22Rv1 (cell line): ENCODE results near the gene VWA8.

Source experiments
- ZFX ChIP-seq: fragments of 450-650 bp; IDR thresholded peaks from 2 replicates; pipeline ENCODE4 v1.6.1; 2017; ENCODE audit warnings: antibody characterized with exemption, borderline replicate concordance
- TF ChIP-seq, protein P1 (sequence below): fragments of 450-650 bp; IDR thresholded peaks from 2 replicates; pipeline ENCODE4 v1.5.1; 2017; ENCODE audit warnings: mild to moderate bottlenecking

DNA sequence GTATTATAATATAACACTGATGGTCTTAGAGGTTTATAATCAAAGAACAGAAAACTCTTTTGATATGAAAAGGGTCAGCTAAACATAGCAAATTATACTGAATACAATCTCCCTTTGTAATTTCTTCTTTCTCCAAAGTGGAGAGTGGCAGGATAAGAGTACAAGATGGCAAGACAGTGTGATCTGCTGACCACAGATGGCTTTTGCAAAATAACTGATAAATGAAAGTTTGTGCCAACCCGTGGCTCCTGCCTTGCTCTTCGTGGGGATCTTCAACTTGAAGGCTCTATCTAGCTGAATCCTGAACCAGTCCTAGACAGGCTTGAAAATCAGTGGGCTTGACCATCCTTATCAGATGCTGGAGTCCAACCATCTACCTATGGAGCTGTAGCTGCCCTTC lies 185.7 kb downstream of the VWA8 start:
- TF ChIP-seq, protein P1, sequence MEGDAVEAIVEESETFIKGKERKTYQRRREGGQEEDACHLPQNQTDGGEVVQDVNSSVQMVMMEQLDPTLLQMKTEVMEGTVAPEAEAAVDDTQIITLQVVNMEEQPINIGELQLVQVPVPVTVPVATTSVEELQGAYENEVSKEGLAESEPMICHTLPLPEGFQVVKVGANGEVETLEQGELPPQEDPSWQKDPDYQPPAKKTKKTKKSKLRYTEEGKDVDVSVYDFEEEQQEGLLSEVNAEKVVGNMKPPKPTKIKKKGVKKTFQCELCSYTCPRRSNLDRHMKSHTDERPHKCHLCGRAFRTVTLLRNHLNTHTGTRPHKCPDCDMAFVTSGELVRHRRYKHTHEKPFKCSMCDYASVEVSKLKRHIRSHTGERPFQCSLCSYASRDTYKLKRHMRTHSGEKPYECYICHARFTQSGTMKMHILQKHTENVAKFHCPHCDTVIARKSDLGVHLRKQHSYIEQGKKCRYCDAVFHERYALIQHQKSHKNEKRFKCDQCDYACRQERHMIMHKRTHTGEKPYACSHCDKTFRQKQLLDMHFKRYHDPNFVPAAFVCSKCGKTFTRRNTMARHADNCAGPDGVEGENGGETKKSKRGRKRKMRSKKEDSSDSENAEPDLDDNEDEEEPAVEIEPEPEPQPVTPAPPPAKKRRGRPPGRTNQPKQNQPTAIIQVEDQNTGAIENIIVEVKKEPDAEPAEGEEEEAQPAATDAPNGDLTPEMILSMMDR, result no peak
- no peak for TF ChIP-seq ZFX
